Right lobe of liver (tissue), 4 donors: ENCODE measurements around the gene RCSD1.

Experiments used
- CTCF ChIP-seq, 4 donors: fragments of 200-600 bp in 3 of 4; fragments of 450-650 bp in 1 of 4; IDR thresholded peaks; one replicate each; pipeline versions ENCODE4 v1.5.1 to v1.8.0; 2016 to 2022; ENCODE audit warnings: antibody characterized with exemption in 4 of 4, mild to moderate bottlenecking in 2 of 4
- POLR2A ChIP-seq: fragments of 450-650 bp; IDR thresholded peaks from one replicate; pipeline ENCODE4 v1.6.1; 2017; ENCODE audit warnings: antibody characterized with exemption, mild to moderate bottlenecking
- donor health status: DM: no; HTN: no; CAD: no.
- donor health status: DM: no; HTN: no; CAD: no.
- donor health status: DM: no; HTN: yes; CAD: no.

GRCh38 chr1:167689567-167689920 lies 59.5 kb downstream of the RCSD1 start:
- TF ChIP-seq CTCF (IDR thresholded peaks at IDR 0.05), result no peak
- no peak for TF ChIP-seq POLR2A
